Measurements from ENCODE around the gene ALDH1L1.
A peak's percentile ranks its signal among the peaks of the same experiment; 100 is the strongest.

Gene ALDH1L1

DNA sequence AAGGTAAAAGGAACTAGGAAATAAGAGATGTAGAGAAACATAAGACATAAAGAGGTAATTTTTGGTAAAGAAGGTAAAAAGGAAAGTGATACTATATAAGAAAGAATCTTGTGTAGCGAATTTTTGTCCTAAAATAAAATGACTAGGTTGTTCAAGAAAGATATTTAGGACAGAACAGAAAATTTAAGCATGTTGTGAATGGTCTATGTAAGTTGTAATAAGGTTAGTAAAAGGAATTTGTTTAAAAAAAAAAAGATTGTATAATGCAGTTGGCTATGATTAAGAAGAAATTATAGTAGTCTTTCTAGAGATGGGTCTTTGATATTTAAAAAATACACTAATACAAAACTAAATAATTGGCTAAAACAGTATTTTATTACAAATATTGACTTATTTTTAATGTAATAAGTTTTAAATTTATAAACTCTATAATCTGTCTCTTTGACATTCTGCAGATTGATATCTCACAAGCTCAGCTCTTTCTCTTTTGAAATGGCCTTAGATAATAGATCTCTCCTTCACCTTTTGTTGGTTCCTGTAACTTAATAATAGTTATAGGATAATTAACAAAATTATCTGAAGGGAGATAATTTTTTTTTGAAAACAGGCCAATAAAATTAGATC lies 92.7 kb downstream of the ALDH1L1 start:
- Histone ChIP-seq H3K9ac (ENCODE audit: low read depth, low read length) (no peak overlapping the region), H3K27me3 (ENCODE audit: control insufficient read depth, insufficient read depth, low read length) (no peaks in the 10 kb centered on the region), H3K4me3 (ENCODE audit: low read depth, low read length) (no peak overlapping the region), H3K9me3 (ENCODE audit: control insufficient read depth, insufficient read depth, low read length) (peaks cover 17% of the 10 kb centered on the region), H3K4me1 (ENCODE audit: control insufficient read depth, insufficient read depth, low read length) (peaks cover 3% of the 10 kb centered on the region), H3K36me3 (ENCODE audit: control insufficient read depth, insufficient read depth, low read length) (no peaks in the 10 kb centered on the region)

DNA sequence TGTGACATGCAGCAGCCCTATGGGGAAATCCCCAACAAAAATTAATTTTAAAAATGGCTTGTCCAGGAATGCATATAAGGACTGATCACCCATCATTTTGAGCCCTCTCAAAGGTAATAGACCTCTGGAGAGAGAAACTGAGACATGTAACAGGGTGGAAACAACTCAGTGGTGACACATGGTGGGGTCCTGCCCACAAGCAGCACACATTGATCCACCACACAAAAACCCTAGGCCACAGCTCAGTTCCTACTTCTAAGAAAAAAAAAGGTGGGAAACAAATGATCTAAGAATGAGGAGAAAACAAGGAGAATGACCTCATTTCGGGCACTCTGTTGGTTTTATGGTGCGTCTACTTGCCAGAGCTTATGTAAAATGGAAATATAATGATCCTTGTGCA lies 94.5 kb downstream of the ALDH1L1 start:
- peaks cover 3% of the 10 kb centered on the region for H3K4me1 ChIP-seq (ENCODE audit: control insufficient read depth, insufficient read depth, low read length)
- peaks cover 17% of the 10 kb centered on the region for H3K9me3 ChIP-seq (ENCODE audit: control insufficient read depth, insufficient read depth, low read length)
- no peaks in the 10 kb centered on the region for H3K27me3 ChIP-seq (ENCODE audit: control insufficient read depth, insufficient read depth, low read length)
- H3K9ac ChIP-seq (ENCODE audit: low read depth, low read length): no peak overlapping the region
- no peak overlapping the region for H3K4me3 ChIP-seq (ENCODE audit: low read depth, low read length)
- no peaks in the 10 kb centered on the region for H3K36me3 ChIP-seq (ENCODE audit: control insufficient read depth, insufficient read depth, low read length)

DNA sequence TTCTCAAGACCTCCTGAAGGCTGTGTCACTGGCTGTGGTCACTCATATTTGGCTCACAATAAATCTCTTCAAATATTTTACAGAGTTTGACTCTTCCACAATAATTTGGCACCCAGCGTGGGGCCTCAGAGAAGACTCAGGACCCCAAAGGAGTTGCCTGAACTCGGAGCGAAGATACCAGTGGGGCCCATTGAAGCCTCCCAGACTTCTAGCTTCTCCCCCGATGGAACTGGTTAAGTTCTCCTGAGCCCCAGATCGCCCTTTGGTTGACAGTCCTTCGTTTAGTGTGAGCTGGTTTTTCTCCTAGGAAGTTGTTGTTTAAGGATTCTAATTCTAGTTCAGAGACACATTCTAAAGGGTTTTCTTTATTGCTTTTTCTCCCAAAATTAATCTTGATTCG lies 95.1 kb downstream of the ALDH1L1 start:
- peaks cover 17% of the 10 kb centered on the region for H3K9me3 ChIP-seq (ENCODE audit: control insufficient read depth, insufficient read depth, low read length)
- no peaks in the 10 kb centered on the region for H3K36me3 ChIP-seq (ENCODE audit: control insufficient read depth, insufficient read depth, low read length)
- no peak overlapping the region for H3K9ac ChIP-seq (ENCODE audit: low read depth, low read length)
- H3K4me1 ChIP-seq (ENCODE audit: control insufficient read depth, insufficient read depth, low read length): peaks cover 3% of the 10 kb centered on the region
- no peak overlapping the region for H3K4me3 ChIP-seq (ENCODE audit: low read depth, low read length)
- no peaks in the 10 kb centered on the region for H3K27me3 ChIP-seq (ENCODE audit: control insufficient read depth, insufficient read depth, low read length)

DNA sequence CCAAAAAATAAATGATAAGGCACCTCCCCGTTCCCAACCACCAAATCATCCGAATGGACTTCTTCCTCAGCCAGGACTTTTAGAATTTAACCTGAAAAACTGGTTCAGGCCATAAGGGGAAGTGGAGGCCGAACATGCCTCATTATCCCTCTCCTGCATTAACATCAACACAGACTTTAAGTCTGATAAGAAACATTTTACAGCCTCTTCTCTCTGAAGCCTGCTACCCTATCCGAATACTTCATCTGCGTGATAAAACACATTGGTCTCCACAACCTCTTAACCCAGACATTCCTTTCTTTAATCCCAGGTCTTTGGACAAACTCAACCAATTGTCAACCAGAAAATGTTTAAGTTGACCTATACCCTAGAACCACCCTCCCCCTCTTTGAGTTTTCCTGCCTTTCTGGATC lies 95.6 kb downstream of the ALDH1L1 start:
- peaks cover 17% of the 10 kb centered on the region for H3K9me3 ChIP-seq (ENCODE audit: control insufficient read depth, insufficient read depth, low read length)
- no peaks in the 10 kb centered on the region for H3K27me3 ChIP-seq (ENCODE audit: control insufficient read depth, insufficient read depth, low read length)
- peaks cover 3% of the 10 kb centered on the region for H3K4me1 ChIP-seq (ENCODE audit: control insufficient read depth, insufficient read depth, low read length)
- H3K9ac ChIP-seq (ENCODE audit: low read depth, low read length): no peak overlapping the region
- H3K36me3 ChIP-seq (ENCODE audit: control insufficient read depth, insufficient read depth, low read length): no peaks in the 10 kb centered on the region
- H3K4me3 ChIP-seq (ENCODE audit: low read depth, low read length): peak overlapping the region; percentile 62

DNA sequence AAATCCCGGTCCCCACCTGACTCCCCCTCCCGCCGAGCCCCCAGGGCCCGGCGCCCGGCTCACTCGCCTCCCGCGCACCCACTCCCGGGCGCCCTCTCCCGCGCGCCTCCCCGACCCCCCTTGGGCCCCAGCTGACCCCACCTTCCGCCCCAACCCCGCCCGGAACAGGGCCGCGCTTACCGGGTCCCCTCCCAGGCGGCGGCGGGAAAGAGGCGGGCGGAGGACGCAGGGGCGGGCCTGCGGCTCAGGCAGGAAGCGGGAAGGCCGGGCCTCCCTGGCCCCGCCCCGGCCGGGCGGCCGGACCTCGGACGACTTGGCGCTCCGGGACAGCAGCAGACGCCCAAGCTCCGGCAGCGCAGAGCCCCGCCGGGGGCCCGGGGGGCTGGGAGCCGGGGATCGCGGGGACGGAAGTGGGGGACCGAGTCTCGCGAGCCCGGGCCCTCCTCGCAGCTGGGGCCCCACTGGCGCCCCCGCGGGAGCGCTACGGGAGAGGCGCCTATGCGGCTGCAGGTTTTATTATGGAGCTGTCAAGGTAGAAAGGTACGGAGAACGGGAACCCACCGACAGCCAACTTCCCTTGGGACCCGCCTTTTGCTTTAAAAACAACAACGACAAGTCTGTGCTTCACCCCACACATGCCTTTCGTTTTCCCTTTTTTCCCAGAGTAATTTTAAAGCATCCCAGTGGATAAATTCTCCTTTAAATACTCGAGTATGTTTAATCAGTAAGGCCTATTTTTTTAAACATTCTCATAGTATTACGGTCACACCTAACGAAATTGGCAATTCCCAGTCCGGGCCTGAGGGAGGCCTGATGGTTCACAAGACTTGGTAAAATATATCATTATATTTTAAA lies 96.2 kb downstream of the ALDH1L1 start, which contains the start of gene SLC41A3:
Gene SLC41A3 (minus strand): TSS at position 212 of the 855 bp plus-strand sequence. CDS start 15,905 bp downstream, outside the sequence.
- H3K4me1 ChIP-seq (ENCODE audit: control insufficient read depth, insufficient read depth, low read length): peaks cover 3% of the 10 kb centered on the region
- no peaks in the 10 kb centered on the region for H3K36me3 ChIP-seq (ENCODE audit: control insufficient read depth, insufficient read depth, low read length)
- H3K4me3 ChIP-seq (ENCODE audit: low read depth, low read length): peak within 1 kb of the TSS; percentile 62
- peaks cover 17% of the 10 kb centered on the region for H3K9me3 ChIP-seq (ENCODE audit: control insufficient read depth, insufficient read depth, low read length)
- no peak within 1 kb of the TSS for H3K9ac ChIP-seq (ENCODE audit: low read depth, low read length)
- H3K27me3 ChIP-seq (ENCODE audit: control insufficient read depth, insufficient read depth, low read length): no peaks in the 10 kb centered on the region

DNA sequence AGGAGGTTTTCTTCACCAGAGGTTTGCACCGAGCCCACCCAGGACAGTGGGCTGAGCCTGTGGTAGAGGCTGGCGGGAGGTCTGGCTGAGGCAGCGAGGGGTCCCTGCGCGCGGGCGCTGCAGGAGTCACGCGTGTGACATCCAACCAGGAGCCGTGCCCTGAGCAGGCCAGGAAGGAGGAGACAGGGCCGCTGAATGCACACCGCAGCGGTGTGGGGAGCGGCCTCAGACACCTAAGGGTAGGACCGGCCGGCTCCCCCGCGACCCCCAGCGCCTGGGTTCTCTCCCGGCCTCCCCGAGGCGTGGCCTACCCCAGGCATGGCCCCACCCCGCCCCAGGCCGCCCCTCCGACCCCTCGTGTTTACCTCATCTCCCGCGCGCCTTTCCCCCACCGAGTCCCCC lies 96.9 kb downstream of the ALDH1L1 start:
- Histone ChIP-seq H3K9me3 (ENCODE audit: control insufficient read depth, insufficient read depth, low read length) (peaks cover 15% of the 10 kb centered on the region), H3K9ac (ENCODE audit: low read depth, low read length) (no peak overlapping the region), H3K4me1 (ENCODE audit: control insufficient read depth, insufficient read depth, low read length) (peaks cover 3% of the 10 kb centered on the region), H3K36me3 (ENCODE audit: control insufficient read depth, insufficient read depth, low read length) (no peaks in the 10 kb centered on the region), H3K27me3 (ENCODE audit: control insufficient read depth, insufficient read depth, low read length) (no peaks in the 10 kb centered on the region), H3K4me3 (ENCODE audit: low read depth, low read length) (peak overlapping the region; percentile 62)

DNA sequence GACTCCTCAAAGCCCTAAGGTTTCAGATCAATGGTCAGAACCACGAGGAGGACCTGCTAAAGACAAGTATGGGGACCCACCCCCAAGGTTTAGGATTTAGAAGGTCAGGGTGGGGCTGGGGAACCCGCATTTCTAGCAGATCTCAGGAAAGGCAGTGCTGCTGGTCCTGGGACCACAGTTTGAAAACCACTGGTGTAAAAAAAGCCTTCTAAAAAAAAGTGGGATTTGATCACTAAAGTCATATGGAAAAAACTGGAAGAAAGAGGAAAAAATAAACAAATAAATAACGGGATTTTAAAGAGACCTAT lies 97.3 kb downstream of the ALDH1L1 start:
- Histone ChIP-seq H3K27me3 (ENCODE audit: control insufficient read depth, insufficient read depth, low read length) (no peaks in the 10 kb centered on the region), H3K4me3 (ENCODE audit: low read depth, low read length) (peak overlapping the region; percentile 62), H3K9ac (ENCODE audit: low read depth, low read length) (no peak overlapping the region), H3K36me3 (ENCODE audit: control insufficient read depth, insufficient read depth, low read length) (no peaks in the 10 kb centered on the region), H3K4me1 (ENCODE audit: control insufficient read depth, insufficient read depth, low read length) (peaks cover 3% of the 10 kb centered on the region), H3K9me3 (ENCODE audit: control insufficient read depth, insufficient read depth, low read length) (peaks cover 13% of the 10 kb centered on the region)

DNA sequence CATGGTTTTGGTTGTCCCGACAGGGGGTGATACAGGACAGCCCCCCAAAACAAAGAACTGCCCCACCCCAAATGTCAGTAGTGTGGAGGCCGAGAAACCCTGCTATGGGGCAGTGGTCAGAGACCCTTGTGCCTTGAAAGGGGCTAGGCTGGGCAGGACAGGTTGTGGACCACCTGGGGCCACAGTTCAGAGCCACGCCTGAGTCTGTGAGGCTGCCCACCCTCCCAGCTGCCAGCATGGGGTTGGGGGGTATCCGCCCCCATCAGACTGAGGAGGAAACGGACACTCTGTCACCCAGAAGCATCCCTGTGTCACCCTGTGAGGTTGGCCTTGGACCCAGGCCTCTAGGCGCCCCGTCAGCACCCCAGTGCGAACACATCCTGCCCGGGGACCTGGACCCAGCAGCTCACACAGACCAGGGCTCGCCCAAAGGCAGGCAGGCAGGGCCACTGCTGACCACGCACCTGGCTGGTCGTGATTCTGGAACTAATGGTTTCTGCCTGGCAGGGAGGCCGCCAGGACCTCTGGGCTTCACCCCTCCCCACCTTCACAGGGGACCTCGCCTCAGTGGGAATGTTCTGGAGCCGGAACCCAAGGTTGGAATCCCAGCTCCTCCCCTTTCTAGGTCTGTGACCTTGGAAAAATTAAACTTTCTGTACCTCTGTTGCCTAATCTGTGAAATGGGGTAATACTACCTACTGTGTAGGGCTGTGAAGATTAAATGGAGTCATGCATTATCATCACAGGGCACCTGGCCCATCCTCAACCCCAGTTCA lies 97.8 kb downstream of the ALDH1L1 start:
- peaks cover 13% of the 10 kb centered on the region for H3K9me3 ChIP-seq (ENCODE audit: control insufficient read depth, insufficient read depth, low read length)
- peaks cover 3% of the 10 kb centered on the region for H3K4me1 ChIP-seq (ENCODE audit: control insufficient read depth, insufficient read depth, low read length)
- peak overlapping the region; percentile 62 for H3K4me3 ChIP-seq (ENCODE audit: low read depth, low read length)
- H3K27me3 ChIP-seq (ENCODE audit: control insufficient read depth, insufficient read depth, low read length): no peaks in the 10 kb centered on the region
- H3K9ac ChIP-seq (ENCODE audit: low read depth, low read length): no peak overlapping the region
- H3K36me3 ChIP-seq (ENCODE audit: control insufficient read depth, insufficient read depth, low read length): no peaks in the 10 kb centered on the region

DNA sequence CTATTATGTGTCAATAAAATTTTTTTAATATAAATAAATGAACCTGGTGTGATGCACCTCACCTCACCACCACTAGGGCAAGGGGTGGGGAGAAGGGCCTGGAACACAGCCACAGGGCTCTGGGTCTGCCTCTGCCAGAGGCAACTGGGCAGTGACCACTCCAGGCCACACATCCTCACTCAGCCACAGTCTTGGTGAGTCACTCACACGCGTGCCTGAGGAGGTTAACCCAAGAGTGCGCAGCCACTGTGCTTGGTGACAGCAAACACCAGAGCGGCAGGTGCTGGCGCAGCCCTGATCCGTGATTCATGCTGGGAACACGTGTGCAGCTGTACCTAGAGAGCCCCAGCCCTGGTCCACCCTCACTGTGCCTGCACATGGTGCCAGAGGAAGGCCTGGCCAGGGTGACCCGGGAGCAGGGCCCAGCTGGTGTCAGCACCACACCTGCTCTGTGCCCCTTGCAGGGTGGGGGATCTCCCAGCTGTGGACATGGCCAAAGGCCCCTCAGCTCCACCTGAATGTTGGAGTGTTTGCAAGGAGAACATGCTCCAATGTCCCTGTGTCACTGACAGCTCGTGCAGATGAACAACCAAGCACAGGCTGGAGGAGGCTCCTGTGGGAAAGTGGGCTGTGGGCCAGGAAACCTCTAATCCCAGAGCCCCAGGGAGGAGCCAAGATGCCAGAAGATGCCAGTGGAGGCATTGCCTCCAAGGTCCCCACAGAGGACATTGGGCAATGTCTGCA lies 98.6 kb downstream of the ALDH1L1 start:
- peaks cover 3% of the 10 kb centered on the region for H3K4me1 ChIP-seq (ENCODE audit: control insufficient read depth, insufficient read depth, low read length)
- no peak overlapping the region for H3K4me3 ChIP-seq (ENCODE audit: low read depth, low read length)
- no peaks in the 10 kb centered on the region for H3K36me3 ChIP-seq (ENCODE audit: control insufficient read depth, insufficient read depth, low read length)
- no peak overlapping the region for H3K9ac ChIP-seq (ENCODE audit: low read depth, low read length)
- H3K9me3 ChIP-seq (ENCODE audit: control insufficient read depth, insufficient read depth, low read length): peaks cover 8% of the 10 kb centered on the region
- no peaks in the 10 kb centered on the region for H3K27me3 ChIP-seq (ENCODE audit: control insufficient read depth, insufficient read depth, low read length)

DNA sequence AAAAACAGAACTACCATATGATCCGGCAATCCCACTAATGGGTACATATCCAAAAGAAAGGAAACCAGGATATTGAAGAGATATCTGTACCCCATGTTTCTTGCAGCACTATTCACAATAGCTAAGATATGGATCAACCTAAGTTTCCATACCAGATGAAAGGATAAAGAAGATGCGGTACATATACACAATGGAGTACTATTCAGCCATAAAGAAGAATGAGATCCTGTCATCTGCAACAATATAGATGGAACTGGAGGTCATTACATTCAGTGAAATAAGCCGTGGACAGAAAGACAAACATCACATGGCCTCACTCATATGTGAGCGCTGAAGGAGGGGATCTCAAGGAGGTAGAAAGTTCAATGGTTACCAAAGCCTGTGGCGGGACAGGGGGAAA lies 99.4 kb downstream of the ALDH1L1 start:
- no peak overlapping the region for H3K9ac ChIP-seq (ENCODE audit: low read depth, low read length)
- H3K4me3 ChIP-seq (ENCODE audit: low read depth, low read length): no peak overlapping the region
- no peaks in the 10 kb centered on the region for H3K27me3 ChIP-seq (ENCODE audit: control insufficient read depth, insufficient read depth, low read length)
- no peaks in the 10 kb centered on the region for H3K36me3 ChIP-seq (ENCODE audit: control insufficient read depth, insufficient read depth, low read length)
- H3K4me1 ChIP-seq (ENCODE audit: control insufficient read depth, insufficient read depth, low read length): peaks cover 3% of the 10 kb centered on the region
- H3K9me3 ChIP-seq (ENCODE audit: control insufficient read depth, insufficient read depth, low read length): peaks cover 2% of the 10 kb centered on the region

DNA sequence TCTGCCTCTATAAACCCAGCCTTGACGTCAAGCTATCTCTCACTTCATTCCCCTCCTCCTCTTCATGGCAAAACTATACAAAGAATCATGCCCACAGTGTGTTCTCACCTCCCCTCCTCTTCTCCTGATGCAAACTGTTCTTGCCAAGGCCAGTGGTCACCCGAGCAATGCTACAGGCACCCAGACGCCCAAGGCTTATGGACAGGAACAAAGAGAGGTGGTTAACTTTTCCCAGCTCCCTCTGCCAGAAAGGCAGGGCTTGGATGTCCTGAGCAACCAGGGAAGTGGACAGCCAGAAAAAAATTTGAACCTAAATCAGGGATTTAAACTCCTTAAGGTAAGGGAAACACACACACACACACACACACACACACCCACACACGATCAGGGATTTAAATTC lies 101.5 kb downstream of the ALDH1L1 start:
- Histone ChIP-seq H3K9ac (ENCODE audit: low read depth, low read length) (no peak overlapping the region), H3K36me3 (ENCODE audit: control insufficient read depth, insufficient read depth, low read length) (no peaks in the 10 kb centered on the region), H3K9me3 (ENCODE audit: control insufficient read depth, insufficient read depth, low read length) (no peaks in the 10 kb centered on the region), H3K27me3 (ENCODE audit: control insufficient read depth, insufficient read depth, low read length) (no peaks in the 10 kb centered on the region), H3K4me1 (ENCODE audit: control insufficient read depth, insufficient read depth, low read length) (no peaks in the 10 kb centered on the region), H3K4me3 (ENCODE audit: low read depth, low read length) (no peak overlapping the region)

Data from iPS-15b (cell line).